Measurements from ENCODE around the gene INPP4B.
A peak's percentile ranks its signal among the peaks of the same experiment; 100 is the strongest.
"Not testable (repeated sequence)": the region's sequence is repeated elsewhere in the genome, so short reads cannot be mapped to it uniquely, and the experiment has no call there.

INPP4B gene

DNA sequence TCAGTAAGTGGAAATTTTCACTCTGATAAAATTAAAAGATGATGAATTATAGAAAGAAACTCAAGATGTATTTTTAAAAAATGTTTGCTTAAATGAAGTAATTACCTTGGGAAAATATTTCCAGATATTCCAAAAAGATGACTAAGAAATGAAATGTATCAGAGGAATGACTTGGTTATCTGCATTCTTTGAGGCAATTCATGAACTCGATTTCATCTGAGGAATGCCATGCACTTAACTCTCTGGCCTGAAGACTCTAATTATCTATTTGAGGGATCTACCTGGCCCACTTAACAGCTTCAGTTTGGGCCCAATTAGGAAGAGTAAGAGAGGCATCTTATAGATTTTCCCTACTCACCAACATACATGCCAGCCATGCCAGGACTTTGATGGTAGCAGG lies 182.3 kb downstream of the INPP4B start:
- DNase-seq = no peak

DNA sequence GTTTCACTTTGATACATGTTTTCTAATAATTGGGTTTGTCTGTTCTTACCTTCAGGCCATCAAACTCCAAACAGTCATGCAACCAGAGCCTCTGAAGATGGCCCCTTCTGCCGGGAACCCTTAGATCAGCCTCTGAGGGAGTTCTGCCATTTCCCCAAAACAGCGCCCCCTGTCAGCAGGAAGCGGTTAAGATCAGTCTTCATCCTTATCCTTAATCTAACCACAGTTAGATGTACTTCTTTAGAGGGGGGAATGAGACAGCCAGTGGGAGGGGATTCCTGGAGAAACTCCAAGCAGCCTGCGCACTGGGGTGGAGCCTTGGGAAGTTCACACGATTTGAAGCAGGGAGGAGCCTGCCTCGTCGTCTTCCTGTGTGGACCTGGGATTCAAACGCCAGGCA lies 185.4 kb downstream of the INPP4B start:
- DNase-seq = no peak

DNA sequence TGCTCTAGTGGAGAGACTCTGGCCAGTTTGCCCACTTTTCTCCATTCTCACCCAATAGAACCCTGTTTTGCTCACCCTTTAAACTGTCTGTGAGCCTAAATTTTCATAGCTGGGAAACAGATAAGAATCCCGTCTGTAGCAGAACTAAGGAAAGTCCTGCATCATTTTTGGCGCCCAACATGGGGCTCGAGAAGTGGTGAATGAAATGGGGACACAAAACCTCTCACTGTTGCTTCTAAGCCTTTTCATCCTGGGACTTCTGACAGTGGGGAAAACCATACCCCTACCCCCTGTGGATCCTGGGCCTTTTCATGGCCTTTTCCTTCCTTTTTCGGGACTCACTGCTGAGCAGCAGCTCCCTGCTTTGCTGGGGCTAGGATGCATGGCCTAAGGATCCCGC lies 189.9 kb downstream of the INPP4B start:
- peak; percentile 20 for DNase-seq

DNA sequence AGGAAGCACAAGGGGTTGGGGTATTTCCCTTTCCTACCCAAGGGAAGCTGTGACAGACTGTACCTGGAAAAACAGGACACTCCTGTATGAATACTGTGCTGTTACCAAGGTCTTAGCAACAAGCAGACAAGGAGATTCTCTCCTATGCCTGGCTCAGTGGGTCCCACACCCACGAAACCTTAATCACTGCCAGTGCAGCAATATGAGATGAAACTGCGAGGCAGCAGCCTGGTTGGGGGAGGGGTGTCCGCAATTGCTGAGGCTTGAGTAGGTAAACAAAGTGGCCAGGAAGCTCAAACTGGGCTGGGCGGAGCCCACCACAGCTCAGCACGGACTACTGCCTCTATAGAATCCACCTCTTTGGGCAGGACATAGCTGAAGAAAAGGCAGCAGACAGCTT lies 197.7 kb downstream of the INPP4B start:
- no peak for DNase-seq

DNA sequence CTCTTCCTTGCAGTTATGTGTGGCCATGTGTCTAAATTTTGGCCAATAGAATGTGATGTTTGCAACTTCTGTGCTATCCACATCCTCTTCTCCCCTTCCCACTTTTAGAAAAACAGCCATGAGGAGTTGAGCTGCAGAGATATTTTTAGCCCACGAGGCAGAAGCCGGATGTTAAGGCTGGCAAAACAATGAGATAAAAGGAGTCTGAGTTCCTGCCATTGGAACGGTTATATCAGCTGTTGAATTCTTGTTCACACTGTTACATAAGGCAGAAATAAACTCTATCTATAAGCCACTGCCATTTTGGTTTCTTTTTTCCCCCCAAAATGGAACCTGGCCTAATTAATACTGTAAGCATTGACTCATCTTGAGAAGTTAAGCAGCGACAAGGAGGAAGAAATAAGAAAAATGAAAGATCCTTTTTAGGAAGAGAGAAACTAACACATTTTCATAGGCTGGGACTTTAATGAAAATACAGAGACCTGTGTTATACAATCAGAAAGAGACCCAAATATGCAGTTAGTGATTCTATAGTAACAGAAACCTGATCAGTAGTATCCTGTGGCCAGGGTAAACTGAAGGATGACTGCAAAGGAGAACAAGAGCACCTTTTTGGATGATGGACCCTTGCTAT lies 200.5 kb downstream of the INPP4B start:
- DNase-seq = no peak

DNA sequence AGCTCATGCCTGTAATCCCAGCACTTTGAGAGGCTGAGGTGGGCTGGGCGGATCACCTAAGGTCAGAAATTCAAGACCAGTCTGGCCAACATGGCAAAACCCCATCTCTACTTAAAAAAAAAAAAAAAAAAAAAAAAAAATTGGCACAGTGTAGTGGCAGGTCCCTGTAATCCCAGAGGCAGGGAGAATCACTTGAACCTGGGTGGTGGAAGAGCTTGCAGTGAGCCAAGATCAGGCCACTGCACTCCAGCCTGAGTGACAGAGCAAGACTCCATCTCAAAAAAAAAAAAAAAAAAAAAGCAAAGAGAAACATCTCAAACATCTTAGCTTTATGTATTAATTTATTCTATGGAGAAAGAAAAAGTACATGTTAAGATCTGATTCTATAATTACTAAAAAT lies 201.5 kb downstream of the INPP4B start:
- not testable (repeated sequence) for DNase-seq

DNA sequence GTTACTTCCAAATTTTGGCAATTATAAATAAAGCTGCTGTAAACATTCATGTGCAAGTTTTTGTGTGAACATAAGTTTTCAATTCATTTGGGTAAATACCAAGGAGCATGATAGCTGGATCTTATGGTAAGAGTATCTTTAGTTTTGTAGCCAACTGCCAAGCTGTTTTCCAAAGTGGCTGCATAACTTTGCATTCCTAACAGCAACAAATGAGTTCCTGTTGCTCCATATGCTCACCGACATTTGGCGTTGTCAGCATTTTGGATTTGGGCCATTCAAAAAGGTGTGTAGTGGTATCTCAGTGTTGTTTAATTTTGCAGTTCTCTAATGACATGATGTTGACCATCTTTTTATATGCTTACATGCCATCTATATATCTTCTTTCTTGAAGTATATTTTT lies 208.5 kb downstream of the INPP4B start:
- DNase-seq = no peak

DNA sequence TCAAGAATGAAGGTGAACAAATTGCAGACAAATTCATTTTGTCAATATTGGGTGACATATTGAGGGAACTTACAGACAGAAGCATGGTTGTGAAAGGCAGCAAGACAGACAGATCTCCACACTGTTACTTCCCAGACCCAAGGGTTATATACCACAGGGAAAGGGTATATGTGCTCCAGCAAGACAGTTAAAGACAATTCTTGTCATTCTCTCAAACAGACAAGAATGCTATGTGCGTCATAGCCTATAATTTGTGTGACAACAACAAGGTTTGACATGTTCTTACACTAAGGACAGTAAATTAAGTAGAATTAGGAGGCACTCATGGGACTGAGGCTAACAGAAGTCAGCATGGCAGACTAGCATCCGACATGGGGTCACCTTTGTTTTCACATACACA lies 214.3 kb downstream of the INPP4B start:
- DNase-seq = no peak

DNA sequence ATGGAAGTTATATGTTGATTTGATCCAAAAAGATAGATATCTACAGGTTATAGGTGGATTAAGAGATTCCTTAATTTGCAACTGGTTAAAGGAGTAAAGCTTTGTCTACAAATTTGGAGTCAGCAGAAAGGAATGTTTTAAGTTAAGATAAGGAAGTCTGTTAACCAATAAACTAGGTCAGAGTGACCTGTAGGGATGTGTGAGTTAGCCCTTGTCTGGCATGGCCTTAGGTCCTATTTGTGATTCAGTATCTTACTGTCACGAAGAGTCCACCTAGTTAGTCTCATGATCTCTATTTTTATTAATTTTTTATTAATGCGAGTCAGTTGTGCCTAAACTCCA lies 230.8 kb downstream of the INPP4B start:
- DNase-seq = no peak

DNA sequence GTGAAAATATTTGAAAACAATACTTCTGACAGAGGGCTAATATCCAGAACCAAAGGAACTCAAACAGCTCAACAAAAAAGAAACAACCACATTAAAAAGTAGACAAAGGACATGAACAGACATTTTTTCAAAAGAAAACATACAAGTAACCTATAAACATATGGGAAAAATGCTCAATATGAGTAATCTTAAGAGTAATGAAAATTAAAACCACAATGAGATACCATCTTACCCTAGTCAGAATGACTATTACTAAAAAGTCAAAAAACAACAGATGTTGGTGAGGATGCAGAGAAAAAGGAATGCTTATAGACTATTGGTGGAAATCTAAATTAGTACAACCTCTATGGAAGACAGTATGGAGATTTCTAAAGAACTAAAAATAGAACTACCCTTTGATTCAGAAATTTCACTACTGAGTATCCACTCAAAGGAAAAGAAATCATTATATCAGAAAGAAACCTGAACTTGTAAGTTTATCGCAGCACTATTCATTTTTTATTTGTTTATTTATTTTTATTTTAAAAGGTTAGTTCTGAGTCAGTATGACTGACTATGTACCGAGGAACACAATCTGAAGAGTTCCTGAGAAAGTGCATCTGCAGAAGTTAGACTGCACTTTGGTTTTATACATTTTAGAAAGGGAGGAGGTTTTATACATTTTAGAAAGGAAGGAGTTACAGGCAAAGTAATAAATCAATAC lies 231.3 kb downstream of the INPP4B start:
- DNase-seq = no peak

DNA sequence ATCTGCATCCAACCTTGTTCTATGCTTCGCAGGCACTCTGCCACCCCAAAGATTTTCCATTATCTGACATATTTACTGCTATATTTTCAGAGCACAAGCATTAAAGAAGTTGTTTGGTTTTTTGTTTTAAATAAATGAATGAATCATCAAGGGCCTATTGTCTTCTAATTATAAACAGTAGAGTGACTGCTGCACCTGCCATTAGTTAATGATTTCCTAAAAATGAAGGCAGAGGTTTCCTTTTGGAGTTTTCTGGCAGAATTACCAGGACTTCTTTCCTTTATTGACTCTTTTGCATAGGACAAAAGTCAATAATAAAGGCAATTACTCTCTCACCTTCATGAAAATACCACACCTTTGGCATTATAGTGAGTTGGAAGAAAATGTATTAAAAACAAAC lies 238.1 kb downstream of the INPP4B start:
- no peak for DNase-seq

DNA sequence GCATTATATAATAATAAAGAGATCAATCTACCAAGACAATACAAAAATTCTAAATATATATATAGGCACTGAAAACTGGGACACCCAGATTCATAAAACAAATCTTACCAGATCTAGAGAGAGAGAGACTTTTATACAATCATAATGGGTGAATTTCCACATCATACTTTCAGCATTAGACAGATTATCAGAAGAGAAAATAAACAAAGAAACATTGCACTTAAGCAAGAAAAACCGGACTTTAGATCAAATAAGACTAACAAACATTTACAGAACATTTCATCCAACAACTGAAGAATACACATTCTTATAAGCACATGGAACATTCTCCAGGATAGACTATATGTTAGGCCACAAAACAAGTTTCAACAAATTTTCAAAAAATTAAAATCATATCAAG lies 245.1 kb downstream of the INPP4B start:
- DNase-seq = no peak

DNA sequence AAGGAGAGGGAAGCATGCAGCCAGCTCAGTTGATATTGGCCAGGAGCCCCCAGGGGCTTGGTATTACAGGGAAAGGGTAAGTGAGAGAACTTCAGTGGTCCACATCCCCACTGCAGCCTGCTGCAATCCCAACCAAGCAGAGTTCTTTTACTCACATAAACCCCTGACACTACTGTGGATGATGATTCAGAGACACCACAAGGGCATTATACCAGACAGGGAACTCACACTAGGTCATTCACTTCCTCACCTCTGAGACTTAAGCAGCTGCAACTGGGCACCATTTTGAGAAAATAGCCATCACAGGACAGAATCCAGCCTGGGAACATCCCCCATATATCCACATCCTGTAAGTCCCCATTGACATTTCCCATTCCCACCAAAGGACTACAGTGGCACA lies 248.0 kb downstream of the INPP4B start:
- no peak for DNase-seq

DNA sequence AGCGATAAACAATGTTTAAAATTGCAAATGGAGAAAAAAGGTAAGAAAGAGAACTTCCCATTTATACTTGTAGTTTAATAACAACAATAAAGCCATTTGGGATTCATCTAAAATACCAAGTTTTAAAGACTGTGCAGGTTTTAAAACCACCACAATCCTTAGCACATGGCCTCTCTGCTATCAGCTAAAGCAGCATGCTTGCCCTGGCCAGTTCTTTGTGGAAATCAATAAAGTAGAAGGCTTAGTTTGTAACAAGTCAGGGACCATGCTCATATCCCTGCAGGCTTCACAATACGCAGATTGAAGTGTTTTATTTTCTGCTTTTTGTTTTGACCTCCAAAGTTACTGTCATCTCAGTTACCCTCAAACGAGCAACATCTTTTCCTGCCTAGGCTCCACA lies 249.5 kb downstream of the INPP4B start:
- DNase-seq = no peak

DNA sequence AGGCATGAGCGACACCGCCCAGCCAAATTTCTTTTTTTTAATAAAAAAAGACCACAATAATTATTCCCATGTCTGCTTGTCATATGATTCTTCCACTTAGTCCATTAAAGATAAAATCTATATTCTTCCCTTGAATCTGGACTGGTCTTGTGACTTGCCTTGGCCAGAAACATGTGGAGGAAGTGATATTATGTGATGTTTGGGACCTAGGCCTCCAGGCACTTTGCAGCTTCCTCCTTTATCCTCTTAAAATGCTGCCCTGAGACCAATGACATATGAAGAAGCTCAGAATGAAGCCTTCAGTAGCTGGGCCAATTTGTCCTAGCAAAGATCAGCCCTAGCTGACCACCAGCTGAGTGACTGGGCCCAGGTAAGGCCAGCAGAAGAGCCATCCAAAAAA lies 250.0 kb downstream of the INPP4B start:
- no peak for DNase-seq

DNA sequence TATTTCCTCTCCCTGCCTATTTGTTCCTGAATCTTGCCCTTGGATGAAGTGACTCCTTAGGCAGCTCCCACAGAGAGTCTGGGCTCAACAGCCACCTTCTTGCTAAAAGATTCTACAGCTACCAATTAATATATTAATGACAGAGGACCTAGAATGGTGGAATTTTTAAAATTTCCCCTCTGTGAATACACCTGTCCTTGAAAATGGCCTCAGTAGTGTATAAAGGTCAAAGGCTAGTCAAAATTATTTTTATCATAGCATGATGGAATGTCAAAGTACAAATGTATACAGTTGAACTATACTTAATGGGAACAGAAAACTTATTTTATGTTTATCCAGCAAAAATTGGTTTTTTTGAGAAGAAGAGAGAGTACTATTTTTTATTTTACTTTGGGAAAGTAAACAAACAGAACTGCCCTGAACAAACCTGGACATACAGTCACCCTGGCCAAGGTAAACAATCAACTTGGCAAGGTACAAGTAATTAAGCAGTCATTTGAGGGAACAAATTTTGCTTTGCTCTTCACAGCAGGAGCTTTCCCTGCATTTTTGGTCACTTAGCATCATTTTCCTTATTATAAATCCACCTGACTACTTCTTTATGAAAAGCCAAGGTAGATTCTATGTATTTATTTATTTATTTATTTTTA lies 250.8 kb downstream of the INPP4B start:
- no peak for DNase-seq

DNA sequence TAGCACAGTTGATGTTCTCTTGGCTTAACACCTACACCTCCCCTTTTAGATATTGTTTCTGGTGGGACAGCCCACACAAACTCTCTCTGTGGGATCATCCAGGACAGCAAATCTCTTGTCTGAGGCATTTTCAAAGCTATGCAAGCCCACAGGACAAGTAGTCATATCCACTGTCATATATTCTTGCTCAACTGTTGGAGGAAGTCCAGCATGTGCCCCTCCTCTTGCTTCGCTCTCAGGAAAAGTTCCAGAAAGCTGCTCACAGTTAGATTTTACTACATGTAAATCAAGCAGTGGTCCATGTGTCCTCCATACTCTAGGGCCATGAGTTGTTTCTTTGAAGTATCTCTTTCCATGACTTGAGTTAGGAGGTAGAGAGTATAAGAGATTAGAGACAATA lies 260.7 kb downstream of the INPP4B start:
- DNase-seq = no peak

DNA sequence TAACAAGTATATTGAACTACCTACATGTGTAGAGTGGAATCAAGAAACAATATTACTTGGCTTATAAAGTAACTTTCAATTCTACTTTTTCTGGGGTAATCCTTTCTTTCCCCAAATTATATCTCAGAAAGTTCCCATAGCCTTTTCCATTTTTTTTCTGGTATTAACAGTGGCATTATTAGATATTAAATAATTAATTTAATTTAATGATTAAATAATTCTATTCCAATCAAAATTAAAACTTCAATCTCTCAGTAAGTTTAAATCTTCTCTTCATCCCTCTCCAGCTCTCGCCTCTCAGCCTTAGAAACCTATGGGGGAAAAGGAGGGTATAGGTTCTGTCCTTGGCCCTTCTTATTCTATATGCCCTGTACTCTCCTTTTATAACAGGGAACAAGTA lies 262.4 kb downstream of the INPP4B start:
- no peak for DNase-seq

DNA sequence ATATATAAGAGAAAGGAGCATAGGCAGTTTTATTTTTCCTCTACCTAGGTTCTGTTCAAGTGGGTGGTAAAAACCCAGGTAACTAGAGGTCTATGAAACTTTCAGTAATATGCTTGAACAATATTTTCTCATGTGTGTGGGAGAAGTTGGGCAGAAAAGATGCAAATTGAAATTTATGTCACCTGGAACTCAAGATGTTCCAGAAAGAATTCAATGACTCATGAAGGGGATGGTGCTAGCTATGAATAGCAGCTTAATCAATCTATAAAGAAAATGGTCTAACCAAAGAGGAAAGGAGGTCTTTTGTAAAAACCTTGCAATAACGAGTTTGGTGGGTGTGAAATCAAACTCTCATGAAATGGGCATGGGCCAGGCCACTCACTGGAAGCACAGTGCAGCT lies 263.8 kb downstream of the INPP4B start:
- DNase-seq = no peak

DNA sequence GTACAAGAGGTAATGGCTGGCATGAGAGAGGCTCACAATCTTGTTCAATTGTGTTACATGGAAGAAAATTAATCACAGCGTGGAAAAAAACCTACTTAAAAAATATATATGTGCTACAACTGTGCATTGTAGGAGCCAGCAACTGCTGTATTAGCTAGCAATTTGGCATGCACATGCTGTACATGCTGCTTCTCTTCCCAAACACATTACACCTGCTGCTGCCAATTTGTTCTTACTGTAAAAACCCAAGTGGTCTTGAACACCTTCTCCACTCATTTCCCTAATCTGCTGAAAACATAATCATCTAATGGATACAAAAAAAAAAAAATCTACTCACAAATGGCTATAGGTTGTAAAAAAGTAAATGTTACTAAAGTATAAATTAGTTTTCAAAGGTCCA lies 264.2 kb downstream of the INPP4B start:
- DNase-seq = no peak

DNA sequence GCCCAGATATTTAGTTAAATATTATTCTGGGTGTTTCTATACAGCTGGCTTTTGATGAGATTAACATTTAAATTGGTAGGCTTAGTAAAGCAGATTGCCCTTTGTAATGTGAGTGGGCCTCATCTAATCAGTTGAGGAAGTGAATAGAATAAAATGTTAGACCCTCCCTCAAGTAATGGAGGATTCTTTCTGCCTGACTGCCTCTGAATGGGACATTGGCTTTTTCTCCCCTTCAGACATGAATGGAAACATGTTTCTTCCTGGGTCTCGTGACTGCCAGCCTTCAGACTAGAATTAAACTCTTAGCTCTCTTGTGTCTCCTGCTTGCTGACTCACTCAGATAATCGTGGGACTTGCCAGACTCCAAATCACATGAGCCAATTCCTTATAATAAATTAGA lies 266.7 kb downstream of the INPP4B start:
- no peak for DNase-seq

DNA sequence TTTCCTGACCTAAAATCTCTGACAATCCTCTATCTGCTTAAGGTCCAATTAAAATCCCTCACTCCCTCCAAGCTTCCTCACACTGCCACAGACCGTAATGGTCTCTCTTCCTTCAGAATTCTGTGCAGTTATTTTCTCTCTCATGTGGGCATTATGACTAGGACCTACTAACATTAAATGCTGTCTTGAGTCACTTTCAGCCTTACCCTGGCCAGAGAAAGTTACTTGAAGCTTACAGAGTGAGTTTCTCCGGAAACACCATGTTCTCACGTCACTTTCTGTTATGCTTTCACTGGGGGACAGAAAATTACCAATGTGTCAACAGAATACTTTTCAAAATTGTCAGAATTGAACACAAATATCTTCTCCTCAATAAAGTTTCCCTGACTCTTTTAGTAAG lies 271.8 kb downstream of the INPP4B start:
- DNase-seq = no peak

DNA sequence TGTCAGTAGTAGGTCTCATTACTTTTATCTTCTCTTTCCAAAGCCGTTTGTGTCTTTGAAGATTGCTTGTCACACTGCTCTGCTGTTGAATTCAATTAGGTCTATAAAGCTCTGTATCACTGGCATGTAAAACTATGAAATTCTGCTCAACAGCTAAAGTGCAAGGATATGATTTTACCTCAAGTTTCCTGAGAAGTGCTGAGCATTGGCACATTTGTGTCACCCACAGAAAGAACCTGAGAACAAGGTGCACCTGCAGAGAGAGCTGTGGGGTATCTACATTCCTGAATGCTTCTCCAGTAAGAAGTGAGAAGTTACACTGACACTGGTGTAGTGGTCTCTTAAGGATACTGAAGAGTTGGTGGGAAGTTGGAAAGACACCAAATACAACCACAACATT lies 274.0 kb downstream of the INPP4B start:
- DNase-seq = no peak

DNA sequence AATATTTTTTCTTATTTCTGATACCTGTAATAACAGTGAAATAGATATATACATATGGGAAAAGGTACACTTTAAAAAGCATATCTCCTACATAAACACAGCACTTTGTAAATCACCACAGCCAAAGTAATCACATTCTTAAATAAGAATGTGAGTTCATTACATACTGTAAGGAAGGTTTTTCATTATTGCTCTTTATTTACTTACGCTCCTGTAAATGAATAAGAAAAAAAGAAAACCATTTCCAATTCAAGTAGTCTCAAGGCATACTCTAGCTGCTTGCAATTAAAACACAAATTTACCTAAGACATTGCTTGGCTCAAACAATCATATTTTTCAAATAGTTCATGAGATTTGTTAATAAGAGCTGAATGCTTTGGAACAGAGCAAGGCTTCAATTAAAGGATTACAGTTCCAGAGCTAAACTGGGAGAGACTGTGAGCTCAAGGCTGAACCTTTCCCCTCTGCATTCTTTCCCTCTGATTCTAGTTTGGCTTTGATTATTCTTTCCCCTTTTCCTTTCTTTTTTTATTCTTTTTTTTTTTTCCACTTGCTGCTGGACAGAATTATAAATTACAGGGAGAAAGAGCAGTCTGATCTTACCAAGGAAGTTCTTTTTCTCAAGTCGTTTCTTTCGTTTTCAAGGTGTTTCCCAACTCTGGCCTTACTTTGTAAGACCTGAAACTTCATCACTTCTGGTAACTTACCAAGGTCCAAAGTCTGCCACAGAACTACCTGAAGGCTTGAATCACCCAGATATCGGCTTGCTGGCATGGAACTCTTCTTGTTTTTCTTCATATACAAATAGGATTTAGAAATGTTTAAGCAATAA lies 278.3 kb downstream of the INPP4B start:
- no peak for DNase-seq
